Glutamatergic neuron (in vitro differentiated cells): ENCODE measurements around the gene GPS2. TPM values are rescaled to one million over a fixed set of nuclear protein-coding genes. Genes with fewer than 3 reads are reported as not detected.

Experiments
- DNase-seq: peaks from one replicate; pipeline ENCODE4 v3.0.0; 2022
- H3K27ac Mint-ChIP-seq: one replicate; pipeline ENCODE4 v1.8.0; 2020; ENCODE audit warnings: mild to moderate bottlenecking, mixed read lengths, inconsistent platforms; ENCODE audit not compliant: unreplicated experiment
- H3K27me3 Mint-ChIP-seq: one replicate; pipeline ENCODE4 v1.8.0; 2020; ENCODE audit warnings: mild to moderate bottlenecking, moderate library complexity, mixed read lengths, inconsistent platforms; ENCODE audit not compliant: unreplicated experiment
- H3K36me3 Mint-ChIP-seq: one replicate; pipeline ENCODE4 v1.8.0; 2020; ENCODE audit warnings: mild to moderate bottlenecking, mixed read lengths, inconsistent platforms; ENCODE audit not compliant: unreplicated experiment
- H3K4me1 Mint-ChIP-seq: one replicate; pipeline ENCODE4 v1.8.0; 2020; ENCODE audit warnings: mild to moderate bottlenecking, low read depth, mixed read lengths, inconsistent platforms; ENCODE audit not compliant: unreplicated experiment
- H3K4me3 Mint-ChIP-seq: one replicate; pipeline ENCODE4 v1.8.0; 2020; ENCODE audit warnings: mild to moderate bottlenecking, mixed read lengths, inconsistent platforms; ENCODE audit not compliant: unreplicated experiment
- H3K9me3 Mint-ChIP-seq: one replicate; pipeline ENCODE4 v1.8.0; 2020; ENCODE audit warnings: mild to moderate bottlenecking, moderate library complexity, mixed read lengths, inconsistent platforms; ENCODE audit not compliant: unreplicated experiment
- total RNA-seq: library from RNA; stranded (reverse); fragmentation: NEBNext Ultra II Directional; extraction: Animal tissue kit (Norgen Biotek cat#: 25700); gene quantifications from one replicate; pipeline ENCODE4 v1.2.1, GENCODE V29; 2021; ENCODE audit not compliant: unreplicated experiment
- TF ChIP-seq, protein P1 (sequence below): fragments of 200-600 bp; sonication (generic); IDR thresholded peaks from one replicate; pipeline ENCODE4 v1.5.0; 2021; ENCODE audit not compliant: partially characterized antibody, unreplicated experiment

Gene GPS2
- total RNA-seq, 1 donor from 2014 or later: 98.3 TPM

DNA sequence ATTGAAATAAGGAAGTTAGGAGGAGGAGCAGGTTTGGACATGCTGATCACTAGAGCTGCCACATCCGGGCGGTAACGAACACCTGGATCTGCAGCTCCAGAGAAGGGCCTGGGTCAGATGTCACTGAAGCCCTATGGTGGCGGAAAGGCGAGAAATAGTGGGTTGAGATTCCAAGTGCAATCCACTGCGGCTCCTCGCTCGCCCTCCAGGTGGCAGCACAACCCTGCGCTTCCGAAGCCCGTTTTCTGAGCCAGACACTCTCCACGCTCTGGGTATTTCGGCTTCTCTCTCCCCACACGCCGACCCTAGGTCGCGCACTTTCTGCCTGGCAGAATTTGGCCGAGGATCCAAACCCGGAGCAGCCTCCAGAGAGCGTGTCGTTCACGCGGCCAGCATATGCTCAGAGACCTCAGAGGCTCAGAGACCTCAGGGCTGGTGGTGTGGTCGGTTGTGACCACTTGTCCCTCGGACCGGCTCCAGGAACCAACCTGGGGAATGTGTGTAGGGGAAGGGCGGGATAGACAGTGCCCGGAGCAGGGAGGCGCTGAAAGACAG is 34.6 kb downstream of the GPS2 start:
- H3K27me3 Mint-ChIP-seq: peaks cover 18% of the 10 kb centered on the region
- no peaks in the 10 kb centered on the region for H3K36me3 Mint-ChIP-seq
- peak; percentile 83 for DNase-seq
- no peak overlapping the region for H3K27ac Mint-ChIP-seq
- H3K9me3 Mint-ChIP-seq: peaks cover 2% of the 10 kb centered on the region
- H3K4me3 Mint-ChIP-seq: peak overlapping the region; percentile 81
- TF ChIP-seq, protein P1, sequence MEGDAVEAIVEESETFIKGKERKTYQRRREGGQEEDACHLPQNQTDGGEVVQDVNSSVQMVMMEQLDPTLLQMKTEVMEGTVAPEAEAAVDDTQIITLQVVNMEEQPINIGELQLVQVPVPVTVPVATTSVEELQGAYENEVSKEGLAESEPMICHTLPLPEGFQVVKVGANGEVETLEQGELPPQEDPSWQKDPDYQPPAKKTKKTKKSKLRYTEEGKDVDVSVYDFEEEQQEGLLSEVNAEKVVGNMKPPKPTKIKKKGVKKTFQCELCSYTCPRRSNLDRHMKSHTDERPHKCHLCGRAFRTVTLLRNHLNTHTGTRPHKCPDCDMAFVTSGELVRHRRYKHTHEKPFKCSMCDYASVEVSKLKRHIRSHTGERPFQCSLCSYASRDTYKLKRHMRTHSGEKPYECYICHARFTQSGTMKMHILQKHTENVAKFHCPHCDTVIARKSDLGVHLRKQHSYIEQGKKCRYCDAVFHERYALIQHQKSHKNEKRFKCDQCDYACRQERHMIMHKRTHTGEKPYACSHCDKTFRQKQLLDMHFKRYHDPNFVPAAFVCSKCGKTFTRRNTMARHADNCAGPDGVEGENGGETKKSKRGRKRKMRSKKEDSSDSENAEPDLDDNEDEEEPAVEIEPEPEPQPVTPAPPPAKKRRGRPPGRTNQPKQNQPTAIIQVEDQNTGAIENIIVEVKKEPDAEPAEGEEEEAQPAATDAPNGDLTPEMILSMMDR: peak; percentile 69
- peaks cover 4% of the 10 kb centered on the region for H3K4me1 Mint-ChIP-seq

DNA sequence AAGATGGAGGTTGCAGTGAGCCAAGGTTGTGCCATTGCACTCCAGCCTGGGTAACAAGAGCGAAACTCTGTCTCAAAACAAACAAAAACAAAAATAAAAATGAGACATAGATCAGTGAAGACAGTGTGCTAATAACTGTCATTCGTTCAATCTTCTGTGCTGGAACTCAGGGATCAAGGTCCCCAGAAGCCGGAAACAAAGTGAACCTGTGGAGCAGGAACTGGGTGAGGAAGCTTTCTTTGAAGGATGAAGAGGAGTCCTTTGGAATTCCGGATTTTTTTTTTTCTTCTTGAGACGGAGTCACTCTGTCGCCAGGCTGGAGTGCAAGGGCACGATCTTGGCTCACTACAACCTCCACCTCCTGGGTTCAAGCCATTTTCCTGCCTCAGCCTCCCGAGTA is 35.7 kb downstream of the GPS2 start:
- peaks cover 18% of the 10 kb centered on the region for H3K27me3 Mint-ChIP-seq
- no peak overlapping the region for H3K27ac Mint-ChIP-seq
- H3K4me3 Mint-ChIP-seq: no peak overlapping the region
- no peak for DNase-seq
- H3K4me1 Mint-ChIP-seq: peaks cover 4% of the 10 kb centered on the region
- H3K36me3 Mint-ChIP-seq: no peaks in the 10 kb centered on the region
- H3K9me3 Mint-ChIP-seq: peaks cover 2% of the 10 kb centered on the region
- TF ChIP-seq, protein P1: no peak

DNA sequence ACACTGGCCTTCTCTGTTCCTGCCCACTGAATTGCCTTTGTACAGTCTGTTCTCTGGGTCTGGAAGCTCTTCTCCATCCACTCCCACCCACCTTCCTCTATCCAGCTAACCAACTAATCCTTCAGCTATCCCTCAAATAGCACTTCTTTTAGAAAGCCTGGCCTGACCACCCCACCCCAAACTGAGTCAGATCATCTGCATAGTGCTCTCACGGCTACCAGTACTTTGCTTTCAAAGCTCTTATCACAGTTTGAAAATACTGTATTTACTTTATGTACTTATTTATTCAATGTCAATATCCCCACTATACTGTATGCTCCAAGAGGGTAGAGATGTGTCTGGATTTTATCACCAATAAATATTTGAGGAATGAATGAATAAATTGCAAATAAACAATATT is 48.4 kb downstream of the GPS2 start:
- Mint-ChIP-seq H3K4me1 (peaks cover 5% of the 10 kb centered on the region), H3K36me3 (peaks cover 4% of the 10 kb centered on the region), H3K27ac (no peak overlapping the region), H3K27me3 (peaks cover 21% of the 10 kb centered on the region), H3K4me3 (no peak overlapping the region), H3K9me3 (peaks cover 5% of the 10 kb centered on the region)
- TF ChIP-seq, protein P1: no peak
- DNase-seq: no peak

DNA sequence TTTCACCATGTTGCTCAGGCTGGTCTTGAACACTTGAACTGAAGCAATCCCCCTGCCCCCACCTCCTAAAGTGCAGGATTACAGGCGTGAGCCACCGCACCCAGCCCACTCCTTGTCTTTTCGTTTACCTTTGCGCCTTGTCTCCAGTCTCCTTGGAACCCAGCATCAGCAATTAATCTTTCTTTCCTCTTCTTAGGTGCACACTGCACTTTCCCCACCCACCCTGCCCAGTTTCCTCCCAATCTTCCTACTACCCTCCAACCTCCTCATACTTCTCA is 51.4 kb downstream of the GPS2 start:
- no peak for DNase-seq
- H3K36me3 Mint-ChIP-seq: peaks cover 4% of the 10 kb centered on the region
- peaks cover 19% of the 10 kb centered on the region for H3K27me3 Mint-ChIP-seq
- H3K4me1 Mint-ChIP-seq: peaks cover 5% of the 10 kb centered on the region
- H3K9me3 Mint-ChIP-seq: peaks cover 3% of the 10 kb centered on the region
- TF ChIP-seq, protein P1: no peak
- H3K27ac Mint-ChIP-seq: no peak overlapping the region
- no peak overlapping the region for H3K4me3 Mint-ChIP-seq

DNA sequence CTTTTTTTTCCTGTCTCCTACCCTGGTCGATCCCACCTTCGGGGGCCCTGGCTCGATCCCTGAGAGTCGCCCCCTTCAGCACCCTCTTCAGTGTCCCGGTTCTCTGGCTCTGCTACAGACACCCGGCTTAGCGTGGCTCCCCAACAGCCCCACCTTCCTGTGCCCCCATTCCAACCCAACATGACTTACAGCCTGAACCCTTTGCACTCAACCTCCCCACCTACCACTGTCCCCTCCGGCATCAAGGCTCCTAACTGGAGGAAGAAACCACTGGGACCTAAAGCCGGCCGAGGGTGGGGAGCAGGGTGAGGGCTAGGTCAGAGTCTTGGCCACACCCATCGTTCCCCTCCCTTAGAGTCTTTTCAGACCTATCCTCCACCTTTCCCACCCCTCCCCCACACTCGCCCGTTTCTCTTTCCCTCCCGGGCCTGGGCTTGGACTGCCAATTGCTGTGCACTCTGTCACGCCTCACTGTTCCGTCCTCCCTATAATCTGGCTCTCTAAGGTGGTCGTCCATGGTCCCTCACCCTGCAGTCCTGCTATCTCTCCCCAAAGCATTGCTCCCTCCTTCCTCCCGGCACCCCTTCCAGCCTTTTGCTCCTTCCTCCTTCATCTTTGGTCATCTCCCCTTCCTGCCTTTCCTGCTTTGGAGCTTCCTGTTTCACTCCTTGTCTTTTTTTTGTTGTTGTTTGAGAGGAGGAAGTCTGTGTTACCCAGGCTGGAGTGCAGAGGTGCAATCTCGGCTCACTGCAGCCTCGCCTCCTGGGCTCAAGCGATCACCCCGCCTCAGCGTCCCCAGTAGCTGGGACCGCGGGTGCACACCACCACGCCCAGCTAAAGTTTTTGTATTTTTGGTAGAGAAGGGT is 52.0 kb downstream of the GPS2 start:
- Mint-ChIP-seq H3K9me3 (peaks cover 3% of the 10 kb centered on the region), H3K27me3 (peaks cover 19% of the 10 kb centered on the region), H3K4me3 (peak overlapping the region; percentile 65), H3K36me3 (peaks cover 4% of the 10 kb centered on the region), H3K4me1 (peaks cover 5% of the 10 kb centered on the region), H3K27ac (no peak overlapping the region)
- TF ChIP-seq, protein P1: no peak
- no peak for DNase-seq
